Neuron (in vitro differentiated cells): Measurements from ENCODE around the gene MTCL1.

Experiments
- H2AFZ ChIP-seq: one replicate; pipeline ENCODE4 v1.6.1; 2013; ENCODE audit warnings: low read depth, mild to moderate bottlenecking, inconsistent platforms, low read length, moderate library complexity
- H3K27me3 ChIP-seq: one replicate; pipeline ENCODE4 v1.6.1; 2013; ENCODE audit warnings: low read length; ENCODE audit not compliant: insufficient read depth
- H3K36me3 ChIP-seq: one replicate; pipeline ENCODE4 v1.6.1; 2013; ENCODE audit warnings: low read length; ENCODE audit not compliant: insufficient read depth
- H3K4me1 ChIP-seq: one replicate; pipeline ENCODE4 v1.6.1; 2013; ENCODE audit warnings: low read length; ENCODE audit not compliant: insufficient read depth
- H3K4me3 ChIP-seq: 2 replicates; pipeline ENCODE4 v1.5.1; 2013; ENCODE audit warnings: mild to moderate bottlenecking, low read length, moderate library complexity
- H3K9me3 ChIP-seq: one replicate; pipeline ENCODE4 v1.6.1; 2013; ENCODE audit warnings: low read length

The MTCL1 gene

GRCh38 chr18:8792688-8793316 is 87.4 kb downstream of the MTCL1 start:
- Histone ChIP-seq H2AFZ (no peak overlapping the region), H3K4me1 (peaks cover 38% of the 10 kb centered on the region), H3K27me3 (no peaks in the 10 kb centered on the region), H3K4me3 (no peak overlapping the region), H3K36me3 (no peaks in the 10 kb centered on the region), H3K9me3 (no peaks in the 10 kb centered on the region)

- H3K4me3 ChIP-seq: no peak overlapping the region
- H3K4me1 ChIP-seq: peaks cover 30% of the 10 kb centered on the region
- no peaks in the 10 kb centered on the region for H3K36me3 ChIP-seq
- no peaks in the 10 kb centered on the region for H3K9me3 ChIP-seq
- H2AFZ ChIP-seq: no peak overlapping the region
- no peaks in the 10 kb centered on the region for H3K27me3 ChIP-seq
Observed at GRCh38 chr18:8793445-8794155, 88.2 kb downstream of the MTCL1 start.

GRCh38 chr18:8794156-8794933 is 89.0 kb downstream of the MTCL1 start:
- no peak overlapping the region for H2AFZ ChIP-seq
- no peaks in the 10 kb centered on the region for H3K27me3 ChIP-seq
- no peaks in the 10 kb centered on the region for H3K9me3 ChIP-seq

GRCh38 chr18:8794934-8795280 is 89.6 kb downstream of the MTCL1 start:
- no peaks in the 10 kb centered on the region for H3K9me3 ChIP-seq
- H3K36me3 ChIP-seq: peaks cover under 1% of the 10 kb centered on the region
- no peak overlapping the region for H2AFZ ChIP-seq
- H3K4me3 ChIP-seq: no peak overlapping the region
- H3K4me1 ChIP-seq: peaks cover 27% of the 10 kb centered on the region
- H3K27me3 ChIP-seq: no peaks in the 10 kb centered on the region

More at GRCh38 chr18:8794156-8794933, 89.0 kb downstream of the MTCL1 start:
- Histone ChIP-seq H3K4me1 (peaks cover 27% of the 10 kb centered on the region), H3K4me3 (no peak overlapping the region), H3K36me3 (no peaks in the 10 kb centered on the region)

- H3K27me3 ChIP-seq: no peaks in the 10 kb centered on the region
- no peaks in the 10 kb centered on the region for H3K9me3 ChIP-seq
- no peak overlapping the region for H2AFZ ChIP-seq
- H3K4me3 ChIP-seq: no peak overlapping the region
- H3K4me1 ChIP-seq: peaks cover 36% of the 10 kb centered on the region
- H3K36me3 ChIP-seq: peaks cover 4% of the 10 kb centered on the region
Observed at GRCh38 chr18:8795586-8796325, 90.4 kb downstream of the MTCL1 start.

GRCh38 chr18:8797206-8797605 is 91.8 kb downstream of the MTCL1 start:
- Histone ChIP-seq H3K4me3 (no peak overlapping the region), H3K27me3 (no peaks in the 10 kb centered on the region), H3K9me3 (no peaks in the 10 kb centered on the region), H3K4me1 (peaks cover 50% of the 10 kb centered on the region), H2AFZ (no peak overlapping the region), H3K36me3 (peaks cover 4% of the 10 kb centered on the region)

- Histone ChIP-seq H3K4me1 (peaks cover 55% of the 10 kb centered on the region), H3K4me3 (no peak overlapping the region), H3K36me3 (peaks cover 4% of the 10 kb centered on the region), H2AFZ (no peak overlapping the region), H3K9me3 (no peaks in the 10 kb centered on the region), H3K27me3 (no peaks in the 10 kb centered on the region)
Observed at GRCh38 chr18:8799001-8799400, 93.6 kb downstream of the MTCL1 start.

GRCh38 chr18:8799596-8800441 is 94.5 kb downstream of the MTCL1 start:
- Histone ChIP-seq H3K36me3 (peaks cover 4% of the 10 kb centered on the region), H3K27me3 (no peaks in the 10 kb centered on the region), H2AFZ (no peak overlapping the region), H3K4me1 (peaks cover 54% of the 10 kb centered on the region), H3K9me3 (no peaks in the 10 kb centered on the region), H3K4me3 (no peak overlapping the region)

- Histone ChIP-seq H2AFZ (no peak overlapping the region), H3K27me3 (no peaks in the 10 kb centered on the region), H3K36me3 (peaks cover 4% of the 10 kb centered on the region), H3K4me3 (no peak overlapping the region), H3K9me3 (no peaks in the 10 kb centered on the region), H3K4me1 (peaks cover 50% of the 10 kb centered on the region)
Observed at GRCh38 chr18:8800445-8800844, 95.1 kb downstream of the MTCL1 start.

GRCh38 chr18:8800876-8801262 is 95.5 kb downstream of the MTCL1 start:
- Histone ChIP-seq H3K4me1 (peaks cover 46% of the 10 kb centered on the region), H3K36me3 (peaks cover 4% of the 10 kb centered on the region), H3K9me3 (no peaks in the 10 kb centered on the region), H3K4me3 (no peak overlapping the region), H2AFZ (no peak overlapping the region), H3K27me3 (no peaks in the 10 kb centered on the region)

- Histone ChIP-seq H3K27me3 (no peaks in the 10 kb centered on the region), H3K9me3 (no peaks in the 10 kb centered on the region), H2AFZ (no peak overlapping the region), H3K4me1 (peaks cover 41% of the 10 kb centered on the region), H3K4me3 (no peak overlapping the region), H3K36me3 (peaks cover 4% of the 10 kb centered on the region)
Observed at GRCh38 chr18:8801263-8801901, 96.0 kb downstream of the MTCL1 start.
